NCI-H748 (cell line): ENCODE results near the gene IFI44L.

Source experiments
- DNase-seq: peaks from one replicate; lab custom pipeline; 2025; ENCODE audit not compliant: unreplicated experiment; lab: John Stamatoyannopoulos, UW

The IFI44L gene

GRCh38 chr1:78619803-78620579, at the start of gene IFI44L:
TSS of gene IFI44L (plus strand) at chr1:78620448. CDS start at chr1:78627916, 7,468 bp downstream.
- no peak for DNase-seq

GRCh38 chr1:78570539-78570938, 49.7 kb upstream of the IFI44L start:
- DNase-seq, result no peak

GRCh38 chr1:78577257-78578100, 42.8 kb upstream of the IFI44L start:
- DNase-seq, result no peak

- DNase-seq, result no peak
Observed at GRCh38 chr1:78586572-78586971, 33.7 kb upstream of the IFI44L start.

- DNase-seq, result no peak
Observed at GRCh38 chr1:78587211-78587610, 33.0 kb upstream of the IFI44L start.

GRCh38 chr1:78591971-78592370, 28.3 kb upstream of the IFI44L start:
- no peak for DNase-seq

GRCh38 chr1:78599294-78599693, 21.0 kb upstream of the IFI44L start:
- no peak for DNase-seq

GRCh38 chr1:78601068-78601467, 19.2 kb upstream of the IFI44L start:
- no peak for DNase-seq

- no peak for DNase-seq
Observed at GRCh38 chr1:78603206-78603605, 17.0 kb upstream of the IFI44L start.

- no peak for DNase-seq
Observed at GRCh38 chr1:78604643-78605042, 15.6 kb upstream of the IFI44L start.

GRCh38 chr1:78606274-78606673, 14.0 kb upstream of the IFI44L start:
- DNase-seq, result no peak

- DNase-seq, result no peak
Observed at GRCh38 chr1:78607334-78607927, 12.8 kb upstream of the IFI44L start.

GRCh38 chr1:78607944-78608343, 12.3 kb upstream of the IFI44L start:
- DNase-seq, result no peak

- peak; percentile 78 for DNase-seq
Observed at GRCh38 chr1:78617615-78618026, 2.6 kb upstream of the IFI44L start.

GRCh38 chr1:78619032-78619431, 1.2 kb upstream of the IFI44L start:
- DNase-seq, result no peak

GRCh38 chr1:78619446-78619802, 824 bp upstream of the IFI44L start:
- no peak for DNase-seq

GRCh38 chr1:78620666-78621065, 418 bp downstream of the IFI44L start:
- no peak for DNase-seq

- DNase-seq, result no peak
Observed at GRCh38 chr1:78622548-78622947, 2.3 kb downstream of the IFI44L start.

- DNase-seq, result no peak
Observed at GRCh38 chr1:78624035-78624434, 3.8 kb downstream of the IFI44L start.

GRCh38 chr1:78627321-78627720, 7.1 kb downstream of the IFI44L start:
- DNase-seq, result no peak

- DNase-seq, result no peak
Observed at GRCh38 chr1:78630600-78630999, 10.4 kb downstream of the IFI44L start.

GRCh38 chr1:78633209-78633608, 13.0 kb downstream of the IFI44L start:
- DNase-seq, result no peak
